H9 (cell line): ENCODE measurements around the gene CNOT4. TPM values are rescaled to one million over a fixed set of nuclear protein-coding genes. Genes with fewer than 3 reads are reported as not detected.

Source experiments
- DNase-seq: peaks from one replicate; pipeline ENCODE4 v3.0.0-alpha.2; 2017
- H2AFZ ChIP-seq: one replicate; pipeline ENCODE4 v1.6.1; 2013; ENCODE audit warnings: mild to moderate bottlenecking, low read length, control low read depth, moderate library complexity
- H2AK5ac ChIP-seq: 2 replicates; pipeline ENCODE4 v1.6.1; 2013; ENCODE audit warnings: low read length, control low read depth, mixed read lengths; ENCODE audit not compliant: insufficient read length
- H2BK120ac ChIP-seq: one replicate; pipeline ENCODE4 v1.6.1; 2013; ENCODE audit warnings: low read depth, mild to moderate bottlenecking, low read length, control low read depth, inconsistent platforms; ENCODE audit not compliant: poor library complexity, severe bottlenecking
- H2BK12ac ChIP-seq: 2 replicates; pipeline ENCODE4 v1.6.1; 2013; ENCODE audit warnings: low read length, control low read depth, mixed read lengths, low read depth; ENCODE audit not compliant: insufficient read length
- H2BK15ac ChIP-seq: 2 replicates; pipeline ENCODE4 v1.6.1; 2013; ENCODE audit warnings: low read depth, low read length, control low read depth
- H2BK20ac ChIP-seq: one replicate; pipeline ENCODE4 v1.6.1; 2013; ENCODE audit warnings: low read depth, mild to moderate bottlenecking, low read length, control low read depth, inconsistent platforms; ENCODE audit not compliant: poor library complexity, severe bottlenecking
- H2BK5ac ChIP-seq: 2 replicates; pipeline ENCODE4 v1.6.1; 2013; ENCODE audit warnings: low read length, control low read depth, mixed read lengths; ENCODE audit not compliant: insufficient read length
- H3K14ac ChIP-seq: 2 replicates; pipeline ENCODE4 v1.6.1; 2013; ENCODE audit warnings: low read length, control low read depth; ENCODE audit not compliant: insufficient read depth
- H3K18ac ChIP-seq: 2 replicates; pipeline ENCODE4 v1.6.1; 2013; ENCODE audit warnings: low read depth, mild to moderate bottlenecking, mixed read lengths, low read length, control low read depth; ENCODE audit not compliant: insufficient read length
- H3K23ac ChIP-seq: 2 replicates; pipeline ENCODE4 v1.6.1; 2013; ENCODE audit warnings: low read length, control low read depth, mixed read lengths, low read depth; ENCODE audit not compliant: insufficient read length
- H3K23me2 ChIP-seq: 2 replicates; pipeline ENCODE4 v1.6.1; 2013; ENCODE audit warnings: low read depth, mild to moderate bottlenecking, mixed read lengths, low read length, control low read depth; ENCODE audit not compliant: insufficient read length, poor library complexity, severe bottlenecking
- H3K27ac ChIP-seq: 2 replicates; pipeline ENCODE4 v1.5.1; 2013; ENCODE audit warnings: low read length, control low read depth, mixed read lengths, low read depth; ENCODE audit not compliant: insufficient read length
- H3K27me3 ChIP-seq: 2 replicates; pipeline ENCODE4 v1.6.1; 2013; ENCODE audit warnings: low read length, control low read depth, inconsistent platforms; ENCODE audit not compliant: insufficient read depth
- H3K4ac ChIP-seq: 2 replicates; pipeline ENCODE4 v1.6.1; 2013; ENCODE audit warnings: low read depth, mild to moderate bottlenecking, control low read depth, inconsistent platforms, low read length, moderate library complexity
- H3K4me1 ChIP-seq: 2 replicates; pipeline ENCODE4 v1.6.1; 2013; ENCODE audit warnings: low read length, control low read depth, inconsistent platforms; ENCODE audit not compliant: insufficient read depth
- H3K4me2 ChIP-seq: 2 replicates; pipeline ENCODE4 v1.6.1; 2013; ENCODE audit warnings: low read length, control low read depth, mixed read lengths; ENCODE audit not compliant: insufficient read length, insufficient read depth
- H3K56ac ChIP-seq: 2 replicates; pipeline ENCODE4 v1.6.1; 2013; ENCODE audit warnings: low read depth, mild to moderate bottlenecking, mixed read lengths, low read length, control low read depth; ENCODE audit not compliant: insufficient read length
- H3K79me1 ChIP-seq: 2 replicates; pipeline ENCODE4 v1.6.1; 2013; ENCODE audit warnings: low read depth, mild to moderate bottlenecking, moderate library complexity, low read length, control low read depth, inconsistent platforms; ENCODE audit not compliant: insufficient read depth, poor library complexity, severe bottlenecking
- H3K79me2 ChIP-seq: 2 replicates; pipeline ENCODE4 v1.6.1; 2013; ENCODE audit warnings: low read length, control low read depth, inconsistent platforms; ENCODE audit not compliant: insufficient read depth
- H3K9ac ChIP-seq: 2 replicates; pipeline ENCODE4 v1.6.1; 2013; ENCODE audit warnings: low read length, control low read depth, mixed read lengths; ENCODE audit not compliant: insufficient read length; ENCODE audit errors: extremely low read depth
- H3K9me3 ChIP-seq: one replicate; pipeline ENCODE4 v1.6.1; 2013; ENCODE audit warnings: low read depth, low read length, inconsistent platforms; ENCODE audit not compliant: control insufficient read depth
- H3T11ph ChIP-seq: one replicate; pipeline ENCODE4 v1.6.1; 2013; ENCODE audit warnings: mild to moderate bottlenecking, low read length, control low read depth, inconsistent platforms
- H4K20me1 ChIP-seq: one replicate; pipeline ENCODE4 v1.6.1; 2013; ENCODE audit not compliant: control insufficient read depth, insufficient read length, insufficient read depth
- H4K5ac ChIP-seq: 2 replicates; pipeline ENCODE4 v1.6.1; 2013; ENCODE audit warnings: low read depth, mild to moderate bottlenecking, mixed read lengths, low read length, control low read depth; ENCODE audit not compliant: insufficient read length
- H4K8ac ChIP-seq: replicated peaks from 2 replicates; pipeline ENCODE4 v1.6.1; 2013; ENCODE audit warnings: low read length, control low read depth, mixed read lengths, low read depth; ENCODE audit not compliant: insufficient read length
- H4K91ac ChIP-seq: 2 replicates; pipeline ENCODE4 v1.6.1; 2013; ENCODE audit warnings: low read depth, mild to moderate bottlenecking, moderate library complexity, mixed read lengths, low read length, control low read depth; ENCODE audit not compliant: insufficient read length
- H3K27ac Mint-ChIP-seq, 3 experiments: 2 replicates in 2 of 3; 3 replicates in 1 of 3; pipeline ENCODE4 v1.8.0; 2020 to 2021; ENCODE audit warnings: mixed read lengths in 3 of 3, mild to moderate bottlenecking in 1 of 3, moderate library complexity in 1 of 3
- H3K27me3 Mint-ChIP-seq: 2 replicates; pipeline ENCODE4 v1.8.0; 2021; ENCODE audit warnings: low read depth, mild to moderate bottlenecking, moderate library complexity, mixed read lengths
- H3K36me3 Mint-ChIP-seq, 3 experiments: 2 replicates in 2 of 3; 3 replicates in 1 of 3; pipeline ENCODE4 v1.8.0; 2020 to 2021; ENCODE audit warnings: low read depth in 3 of 3, mixed read lengths in 3 of 3; ENCODE audit not compliant: insufficient read depth in 1 of 3
- H3K4me1 Mint-ChIP-seq, 2 experiments: 2 replicates each; pipeline ENCODE4 v1.8.0; 2020; ENCODE audit warnings: mixed read lengths in 2 of 2
- H3K4me3 Mint-ChIP-seq, 2 experiments: 2 replicates in 1 of 2; 3 replicates in 1 of 2; pipeline ENCODE4 v1.8.0; 2020 to 2021; ENCODE audit warnings: mild to moderate bottlenecking in 2 of 2, mixed read lengths in 2 of 2, moderate library complexity in 1 of 2
- H3K9me3 Mint-ChIP-seq, 2 experiments: 2 replicates in 1 of 2; 3 replicates in 1 of 2; pipeline ENCODE4 v1.8.0; 2020; ENCODE audit warnings: mild to moderate bottlenecking in 2 of 2, mixed read lengths in 2 of 2, moderate library complexity in 1 of 2
- CTCF ChIP-seq: fragments of 200-600 bp; sonication (generic); conservative IDR thresholded peaks from 3 replicates; pipeline ENCODE4 v1.8.0; 2021; ENCODE audit warnings: antibody characterized with exemption, mild to moderate bottlenecking
- WGBS: extraction: QIAGEN DNeasy Blood & Tissue Kit; methylation state at CpG from one replicate; pipeline ENCODE4 v1.1.7; 2013; ENCODE audit warnings: missing lambda C conversion rate, low lambda C conversion rate, mixed read lengths; ENCODE audit not compliant: insufficient read length; ENCODE audit errors: extremely low coverage; 5-methylcytosine and 5-hydroxymethylcytosine counted together
- long read RNA-seq: library from polyadenylated mRNA; unstranded; transcript quantifications from one replicate; pipeline ENCODE4 v2.0.0, GENCODE V29; 2020
- total RNA-seq: library from RNA; stranded (reverse); gene quantifications from 2 replicates; pipeline ENCODE4 v1.2.1, GENCODE V29; 2021

Gene CNOT4
- total RNA-seq, result 23.5 and 27.4 TPM in 2 replicates
- long read RNA-seq, full-length matches to known transcripts, result 16 of 45 reads
- long read RNA-seq, partial matches to known transcripts, result 21 of 45 reads
- long read RNA-seq, other reads (novel, unspliced or antisense), result 8 of 45 reads

- peak within 1 kb of the TSS; percentile 96 for H3K9ac ChIP-seq
- no peak within 1 kb of the TSS for H3K56ac ChIP-seq
- peak within 1 kb of the TSS; percentile 77 for H3K14ac ChIP-seq
- no peak for TF ChIP-seq CTCF
- H3K27me3 ChIP-seq, result no peaks in the 10 kb centered on the region
- Mint-ChIP-seq H3K9me3 (no peaks in the 10 kb centered on the region), H3K36me3 (no peaks in the 10 kb centered on the region), H3K4me3 (no peak within 1 kb of the TSS), H3K4me1 (peaks cover 4 to 9% of the 10 kb centered on the region in 2 experiments; a peak in 3 of 4 replicates), H3K27ac (no peak within 1 kb of the TSS), H3K27me3 (no peaks in the 10 kb centered on the region)
- H2BK120ac ChIP-seq, result no peak within 1 kb of the TSS
- H3K4ac ChIP-seq, result no peak within 1 kb of the TSS
- H3K79me1 ChIP-seq, result peaks cover 3% of the 10 kb centered on the region
- peak within 1 kb of the TSS; percentile 97 for H3K4me2 ChIP-seq
- no peaks in the 10 kb centered on the region for H3K9me3 ChIP-seq
- H3K23me2 ChIP-seq, result peaks cover 14% of the 10 kb centered on the region
- H2AFZ ChIP-seq, result peak within 1 kb of the TSS; percentile 94
- no peak within 1 kb of the TSS for H4K91ac ChIP-seq
- H4K8ac ChIP-seq, result no peak within 1 kb of the TSS
- peak within 1 kb of the TSS; percentile 24 for H3K27ac ChIP-seq
- H3K4me1 ChIP-seq, result peaks cover 3% of the 10 kb centered on the region; the same call in 1 of the 2 replicates
- peak; percentile 98 for DNase-seq
- H4K20me1 ChIP-seq, result peaks cover 2% of the 10 kb centered on the region
- no peak within 1 kb of the TSS for H4K5ac ChIP-seq
- peaks cover 6% of the 10 kb centered on the region; the same call in 1 of the 2 replicates for H3K79me2 ChIP-seq
- H2AK5ac ChIP-seq, result no peak within 1 kb of the TSS
- H2BK12ac ChIP-seq, result no peak within 1 kb of the TSS
- H2BK20ac ChIP-seq, result no peak within 1 kb of the TSS
- H3T11ph ChIP-seq, result no peak within 1 kb of the TSS
- H3K18ac ChIP-seq, result peak within 1 kb of the TSS; percentile 88
- no CpG with 5 or more reads among the region's 55 CpGs for WGBS
- no peak within 1 kb of the TSS for H3K23ac ChIP-seq
- no peak within 1 kb of the TSS for H2BK5ac ChIP-seq
- no peak within 1 kb of the TSS for H2BK15ac ChIP-seq
Observed at GRCh38 chr7:135509839-135510591, at the start of gene CNOT4. TSS of gene CNOT4 (minus strand) at chr7:135510102. CDS start at chr7:135438331, 71,771 bp downstream.
